Loucy (cell line): ENCODE data around the gene DAB1.

Experiments
- CTCF ChIP-seq: fragments of 200-600 bp; sonication (generic); conservative IDR thresholded peaks from 2 replicates; pipeline ENCODE4 v1.5.1; 2014; ENCODE audit warnings: mild to moderate bottlenecking, antibody characterized with exemption, low read length
- EZH2phosphoT487 ChIP-seq: fragments of 200-600 bp; IDR thresholded peaks from 2 replicates; pipeline ENCODE4 v1.6.1; 2018; ENCODE audit warnings: antibody characterized with exemption, mild to moderate bottlenecking, moderate library complexity, borderline replicate concordance

- TF ChIP-seq CTCF (no peak), EZH2phosphoT487 (no peak)
These were observed 61.4 kb downstream of the DAB1 start for GRCh38 chr1:57362480-57362879.
